Heart left ventricle (tissue), 13 donors: ENCODE measurements around the gene FNBP1L.

Source experiments
- POLR2A ChIP-seq, 2 donors: fragments of 450-650 bp; IDR thresholded peaks; one replicate each; pipeline ENCODE4 v1.6.1; 2017; ENCODE audit warnings: antibody characterized with exemption in 2 of 2, mild to moderate bottlenecking in 2 of 2, moderate library complexity in 2 of 2
- TF ChIP-seq, protein P1 (sequence below), 12 donors: fragments of 200-600 bp; sonication (generic) in 4 of 12; IDR thresholded peaks; one replicate each; pipeline versions ENCODE4 v1.5.0 to v1.8.0; 2018 to 2022; ENCODE audit warnings: antibody characterized with exemption in 12 of 12, mild to moderate bottlenecking in 5 of 12
- donor health status: ischemic (EF 13 %, LVEDD 7.1; RV severe dilation, severe dysfunction).
- donor health status: DM: no; HTN: yes; CAD: no.
- donor health status: DM: no; HTN: no; CAD: no.
- donor health status: ischemic (EF 25% LVEDD 6.9; RV normal size, moderate dysfunction).
- donor health status: ischemic (EF 25% LVEDD 5.7; RV mildly dilated, moderate dysfunction).
- donor health status: ischemic (EF 35%, LVEDD 5.7; RV mildly dilated, moderate dysfunction).
- donor health status: nonischemic (EF 11% LVEDD 7.7; RV severe dilation, severe dysfunction).
- donor health status: DM: yes; HTN: yes; CAD: no.
- donor health status: PGD.
- donor health status: ischemic (EF 29% LVEDD 5.4; RV normal size, mild dysfunction).
- donor health status: nonischemic (EF 23%, LVEDD 6.1; RV moderate dilation, normal function).

DNA sequence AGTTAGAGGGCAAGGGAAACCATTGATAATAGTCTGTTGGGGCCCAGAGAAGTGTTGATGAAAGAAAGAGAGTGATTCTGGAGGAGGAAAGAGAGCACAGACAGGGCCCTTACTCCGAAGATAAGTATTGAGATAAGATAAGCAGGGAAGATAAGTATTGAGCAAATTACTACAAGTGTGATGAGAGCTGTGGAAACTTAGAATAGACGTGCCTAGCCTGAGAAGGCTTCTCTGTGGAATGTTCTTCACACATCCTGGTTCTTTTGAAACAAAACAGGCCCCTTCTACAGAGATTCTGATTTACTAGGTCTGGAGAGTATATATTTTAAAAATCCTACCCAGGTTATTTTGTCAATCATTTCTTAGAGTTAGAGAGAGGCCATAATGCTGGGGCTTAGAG is 26.4 kb downstream of the FNBP1L start:
- TF ChIP-seq, protein P1, sequence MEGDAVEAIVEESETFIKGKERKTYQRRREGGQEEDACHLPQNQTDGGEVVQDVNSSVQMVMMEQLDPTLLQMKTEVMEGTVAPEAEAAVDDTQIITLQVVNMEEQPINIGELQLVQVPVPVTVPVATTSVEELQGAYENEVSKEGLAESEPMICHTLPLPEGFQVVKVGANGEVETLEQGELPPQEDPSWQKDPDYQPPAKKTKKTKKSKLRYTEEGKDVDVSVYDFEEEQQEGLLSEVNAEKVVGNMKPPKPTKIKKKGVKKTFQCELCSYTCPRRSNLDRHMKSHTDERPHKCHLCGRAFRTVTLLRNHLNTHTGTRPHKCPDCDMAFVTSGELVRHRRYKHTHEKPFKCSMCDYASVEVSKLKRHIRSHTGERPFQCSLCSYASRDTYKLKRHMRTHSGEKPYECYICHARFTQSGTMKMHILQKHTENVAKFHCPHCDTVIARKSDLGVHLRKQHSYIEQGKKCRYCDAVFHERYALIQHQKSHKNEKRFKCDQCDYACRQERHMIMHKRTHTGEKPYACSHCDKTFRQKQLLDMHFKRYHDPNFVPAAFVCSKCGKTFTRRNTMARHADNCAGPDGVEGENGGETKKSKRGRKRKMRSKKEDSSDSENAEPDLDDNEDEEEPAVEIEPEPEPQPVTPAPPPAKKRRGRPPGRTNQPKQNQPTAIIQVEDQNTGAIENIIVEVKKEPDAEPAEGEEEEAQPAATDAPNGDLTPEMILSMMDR (IDR thresholded peaks at IDR 0.05) = no peak
- no peak for TF ChIP-seq POLR2A (IDR thresholded peaks at IDR 0.05)
